WI38 (cell line): ENCODE measurements around the gene PPP2R3B.
"Not testable (repeated sequence)": the region's sequence is repeated elsewhere in the genome, so short reads cannot be mapped to it uniquely, and the experiment has no call there.

ENCODE experiments used
- H3K4me3 ChIP-seq: 2 replicates; pipeline ENCODE4 v1.5.1; 2011; ENCODE audit warnings: low read depth, mild to moderate bottlenecking, control low read depth, low read length
- CTCF ChIP-seq: IDR thresholded peaks from 2 replicates; pipeline ENCODE4 v1.5.1; 2012; ENCODE audit warnings: low read depth, mild to moderate bottlenecking, control low read depth, low read length

PPP2R3B gene

GRCh38 chrX:333611-334311 lies 52.9 kb downstream of the PPP2R3B start:
- no peak for TF ChIP-seq CTCF
- no peak overlapping the region for H3K4me3 ChIP-seq

- TF ChIP-seq CTCF = no peak
- no peak overlapping the region for H3K4me3 ChIP-seq
Measured at GRCh38 chrX:332916-333610, 53.6 kb downstream of the PPP2R3B start.

GRCh38 chrX:332496-332860 lies 54.2 kb downstream of the PPP2R3B start:
- H3K4me3 ChIP-seq = no peak overlapping the region

DNA sequence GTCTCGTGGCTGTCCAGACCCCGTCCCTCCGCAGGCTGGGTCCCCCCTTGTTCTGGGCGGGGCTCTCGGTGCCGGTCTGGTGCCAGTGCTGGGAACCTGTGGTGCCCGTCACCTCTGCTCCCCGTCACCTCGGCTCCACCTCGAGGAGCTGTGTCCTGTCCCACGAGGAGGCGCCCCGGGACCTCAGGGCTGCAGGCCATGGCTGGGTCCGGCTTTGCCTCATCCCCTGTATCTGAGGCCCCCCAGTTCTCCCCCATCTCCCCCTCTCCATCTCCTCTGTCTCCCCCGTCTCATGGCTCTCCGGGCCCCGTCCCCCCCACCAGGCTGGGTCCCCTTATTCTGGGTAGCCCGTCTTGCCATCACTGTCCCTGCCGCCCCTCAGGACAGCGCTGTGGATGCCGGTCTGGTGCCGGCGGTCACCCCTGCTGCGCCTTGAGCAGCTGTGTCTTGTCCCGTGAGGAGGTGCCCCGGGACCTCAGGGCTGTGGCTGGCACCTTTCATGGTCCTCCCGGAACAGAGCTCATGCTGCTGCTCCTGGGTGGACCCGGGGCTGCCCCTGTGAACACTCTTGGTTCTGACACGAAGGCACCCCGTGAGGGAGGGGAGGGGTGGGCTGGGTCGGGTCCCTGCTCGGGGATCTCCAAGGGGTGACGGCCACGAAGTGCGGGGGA lies 54.7 kb downstream of the PPP2R3B start:
- no peak for TF ChIP-seq CTCF
- no peak overlapping the region for H3K4me3 ChIP-seq

More at GRCh38 chrX:332496-332860, 54.2 kb downstream of the PPP2R3B start:
- no peak for TF ChIP-seq CTCF

- H3K4me3 ChIP-seq = no peak overlapping the region
- no peak for TF ChIP-seq CTCF
Measured at GRCh38 chrX:331151-331824, 55.4 kb downstream of the PPP2R3B start.

DNA sequence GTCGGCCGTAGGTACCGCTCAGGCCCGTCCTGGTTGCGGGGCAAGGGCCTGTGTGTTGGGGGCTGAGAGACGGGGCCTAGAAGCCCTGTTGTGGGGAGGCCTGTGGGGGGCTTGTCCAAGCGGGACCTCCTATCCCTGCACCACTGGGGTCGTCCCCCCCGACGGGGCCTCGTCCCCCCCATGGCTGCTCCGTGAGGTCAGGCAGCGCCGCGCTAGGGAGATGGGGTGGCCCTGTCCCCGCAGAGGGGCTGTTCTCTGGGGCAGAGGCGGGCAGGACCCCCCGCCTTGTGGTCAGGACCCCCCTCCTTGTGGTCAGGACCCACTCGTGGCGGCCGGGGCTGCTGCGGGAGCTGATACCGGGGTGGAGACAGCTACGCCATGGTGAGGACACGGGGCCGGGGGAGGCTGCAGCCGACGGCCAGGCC lies 56.0 kb downstream of the PPP2R3B start:
- H3K4me3 ChIP-seq = no peak overlapping the region
- TF ChIP-seq CTCF = no peak

DNA sequence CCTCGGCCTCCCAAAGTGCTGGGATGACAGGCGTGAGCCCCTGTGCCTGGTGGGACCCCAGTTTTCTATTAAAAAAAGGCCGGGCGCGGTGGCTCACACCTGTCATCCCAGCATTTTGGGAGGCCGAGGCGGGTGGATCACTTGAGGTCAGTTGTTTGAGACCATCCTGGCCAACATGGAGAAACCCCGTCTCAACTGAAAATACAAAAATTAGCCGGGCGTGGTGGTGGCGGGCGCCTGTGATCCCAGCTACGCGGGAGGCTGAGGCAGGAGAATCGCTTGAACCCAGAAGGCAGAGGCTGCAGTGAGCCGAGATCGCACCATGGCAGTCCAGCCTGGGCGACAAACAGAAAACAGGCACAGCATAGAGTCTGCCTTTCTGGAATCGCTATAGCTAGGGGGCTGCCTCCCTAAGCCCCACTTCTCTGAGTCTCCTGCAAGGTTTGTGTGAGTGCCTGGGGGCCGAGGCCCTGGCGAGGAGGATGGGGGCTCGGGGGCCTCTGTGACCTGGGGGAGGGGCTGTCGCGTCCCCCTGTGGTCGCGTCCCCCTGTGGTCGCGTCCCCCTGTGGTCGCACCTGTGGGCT lies 56.5 kb downstream of the PPP2R3B start:
- not testable (repeated sequence) for H3K4me3 ChIP-seq
